Motor neuron (in vitro differentiated cells): ENCODE results near the gene RBM3. TPM values are rescaled to one million over a fixed set of nuclear protein-coding genes. Genes with fewer than 3 reads are reported as not detected.

Source experiments
- ATAC-seq, 8 experiments: fragments of 200-7000 bp; cut with Tn5 transposase; replicated peaks in 6 of 8; 2 replicates each; pipeline ENCODE4 v1.8.0; 2021; ENCODE audit warnings: mild to moderate bottlenecking in 8 of 8, moderate library complexity in 8 of 8
- H3K27ac ChIP-seq, 2 donors: fragments of 250-450 bp; sonication (Bioruptor Pico); 2 replicates each; pipeline ENCODE4 v1.9.0; 2021; ENCODE audit warnings: antibody characterized with exemption in 2 of 2, mild to moderate bottlenecking in 2 of 2, moderate library complexity in 1 of 2
- H3K4me1 ChIP-seq, 2 donors: fragments of 250-450 bp; sonication (Bioruptor Pico); replicated peaks in 1 of 2; 2 replicates each; pipeline ENCODE4 v1.6.1; 2021; ENCODE audit warnings: antibody characterized with exemption in 2 of 2, mild to moderate bottlenecking in 2 of 2, moderate library complexity in 1 of 2
- H3K4me3 ChIP-seq, 5 donors: fragments of 250-450 bp; sonication (Bioruptor Pico); 2 replicates each; pipeline ENCODE4 v1.9.0; 2021; ENCODE audit warnings: antibody characterized with exemption in 5 of 5, mild to moderate bottlenecking in 5 of 5, moderate library complexity in 4 of 5
- WGBS, 10 experiments: fragments of 450-650 bp; shearing (Covaris generic); methylation state at CpG; one replicate each; pipeline ENCODE4 v1.0.0; 2022; 5-methylcytosine and 5-hydroxymethylcytosine counted together
- in situ Hi-C, 9 experiments: fragments of 400-800 bp; cut with MboI; loops; one replicate each; pipeline ENCODE4 v1.15.0; 2021; ENCODE audit warnings: low sequenced_read_pairs in 9 of 9, low pct_unique_long_range_greater_than_20kb in 2 of 9; ENCODE audit not compliant: unreplicated experiment in 9 of 9
- total RNA-seq, 8 experiments: library from RNA; unstranded; fragments of 300-600 nt; gene quantifications; 2 replicates each; pipeline versions ENCODE4 v1.2.3 to v1.2.4, GENCODE V29; 2022

Gene RBM3
- total RNA-seq, 8 experiments from 2014 or later, result 116 to 304 (median 185) TPM

DNA sequence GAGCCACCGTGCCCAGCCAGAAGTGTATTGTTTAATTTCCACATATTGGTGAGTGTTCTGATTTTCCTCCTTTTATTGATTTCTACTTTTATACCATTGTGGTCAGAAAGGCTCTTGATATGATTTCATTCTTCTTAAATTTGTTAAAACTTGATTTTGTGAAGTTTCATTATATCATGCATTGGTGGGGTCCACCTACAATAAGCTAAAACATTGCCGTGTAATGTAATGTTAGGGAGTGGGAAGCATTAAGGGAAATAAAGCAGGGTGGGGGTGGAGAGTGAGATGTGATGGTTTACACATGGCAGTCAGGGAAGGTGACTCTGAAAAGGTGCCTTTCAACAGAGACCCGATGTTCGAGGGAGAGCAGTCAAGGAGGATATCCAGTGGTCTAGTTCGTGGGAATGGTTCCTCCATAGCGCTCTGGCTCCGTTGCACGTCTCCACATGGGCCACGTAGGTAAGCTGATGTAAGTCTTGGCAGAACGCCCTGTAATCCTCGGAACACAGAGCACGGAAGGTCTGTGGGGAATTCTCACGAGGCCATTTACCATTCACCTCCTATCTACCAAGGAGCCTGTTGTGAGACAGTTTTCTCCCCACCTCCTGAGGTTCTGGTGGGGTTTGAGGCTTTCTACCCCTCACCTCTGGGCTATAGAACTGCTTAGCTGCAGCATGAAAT, 15.3 kb downstream of the RBM3 start:
- no peak overlapping the region for H3K27ac ChIP-seq
- ATAC-seq, result no peak
- no peak overlapping the region for H3K4me3 ChIP-seq
- WGBS, 10 experiments, result 0 to 87% (median 28%) methylated on average over 1 to 7 of the region's 13 CpGs; no CpG with 5 or more reads in 6 of the 10 experiments
- in situ Hi-C loops, result no loop called here
- no peaks in the 10 kb centered on the region for H3K4me1 ChIP-seq

DNA sequence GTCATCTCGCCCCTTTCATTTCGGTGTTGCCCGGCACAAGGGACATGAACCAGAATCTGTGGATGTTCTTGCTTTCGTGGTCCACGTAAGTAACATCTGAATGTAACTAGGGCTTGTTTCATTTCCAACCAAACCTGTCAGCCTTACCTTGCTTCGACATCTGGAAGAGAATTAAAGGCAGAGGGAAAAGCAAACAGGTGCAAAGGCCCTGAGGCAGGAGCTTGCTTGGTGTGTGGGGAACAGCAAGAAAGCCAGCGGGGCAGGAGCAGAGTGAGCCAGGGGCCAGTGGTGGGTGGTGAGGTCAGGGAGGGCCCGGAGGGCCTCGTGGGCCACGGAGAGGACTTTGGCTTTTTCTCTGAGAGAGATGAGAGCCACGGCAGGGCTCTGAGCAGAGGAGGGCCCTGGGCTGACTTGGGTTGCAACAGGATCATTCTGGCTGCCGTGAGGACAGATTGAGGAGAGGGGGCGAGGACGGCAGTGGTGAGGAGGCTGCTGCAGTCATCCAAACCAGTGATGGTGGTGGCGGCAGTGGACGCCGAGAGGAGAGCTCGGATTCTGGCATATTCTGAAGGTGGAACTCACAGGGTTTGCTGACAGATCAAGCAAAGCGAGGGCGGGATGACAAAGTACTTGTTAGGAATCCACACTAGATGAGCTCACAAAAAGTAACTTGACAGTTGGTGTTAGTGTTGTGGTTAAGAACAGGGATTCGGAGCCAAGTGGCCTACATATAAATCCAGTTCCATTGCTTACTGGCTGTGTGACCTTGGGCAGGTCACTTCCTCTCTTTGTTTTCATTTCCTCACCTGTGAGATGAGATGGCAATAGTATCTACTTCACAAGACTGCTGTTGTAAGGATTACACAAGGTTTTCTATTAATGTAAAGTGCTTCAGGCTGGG, 16.2 kb downstream of the RBM3 start:
- Histone ChIP-seq H3K4me1 (no peaks in the 10 kb centered on the region), H3K27ac (no peak overlapping the region), H3K4me3 (no peak overlapping the region)
- in situ Hi-C loops, result no loop called here
- ATAC-seq, result no peak
- 31 to 80% (median 63%) methylated on average over 1 to 12 of the region's 21 CpGs; no CpG with 5 or more reads in 7 of the 10 experiments for WGBS, 10 experiments

DNA sequence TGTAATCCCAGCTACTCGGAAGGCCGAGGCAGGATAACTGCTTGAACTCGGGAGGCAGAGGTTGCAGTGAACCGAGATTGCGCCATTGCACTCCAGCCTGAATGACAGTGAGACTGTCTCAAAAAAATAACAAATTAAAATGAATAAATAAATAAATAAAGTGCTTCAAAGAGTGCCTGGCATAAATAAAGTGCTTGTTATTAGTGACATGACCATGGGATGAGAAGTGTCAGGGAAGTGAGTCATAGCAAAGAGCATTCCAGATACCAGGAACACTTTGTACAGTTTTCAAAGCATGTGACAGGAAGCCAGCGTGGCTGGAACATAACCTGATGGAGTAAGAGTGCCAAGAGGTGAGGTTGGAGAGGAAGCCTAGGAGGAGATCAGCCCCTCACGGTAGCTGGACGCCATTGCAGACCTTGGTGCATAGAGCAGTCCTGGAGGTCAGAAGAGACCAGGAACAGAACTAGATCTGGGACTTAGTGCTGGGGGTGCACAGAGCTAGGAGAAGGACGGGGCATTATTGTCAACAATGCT, 17.0 kb downstream of the RBM3 start:
- Histone ChIP-seq H3K4me1 (no peaks in the 10 kb centered on the region), H3K4me3 (no peak overlapping the region), H3K27ac (no peak overlapping the region)
- peak in 7 of 8 experiments; percentile 17 to 87 (median 39) for ATAC-seq
- WGBS, 10 experiments, result 0 to 100% (median 58%) methylated on average over 1 to 9 of the region's 9 CpGs; no CpG with 5 or more reads in 4 of the 10 experiments
- in situ Hi-C loops, result no loop called here

DNA sequence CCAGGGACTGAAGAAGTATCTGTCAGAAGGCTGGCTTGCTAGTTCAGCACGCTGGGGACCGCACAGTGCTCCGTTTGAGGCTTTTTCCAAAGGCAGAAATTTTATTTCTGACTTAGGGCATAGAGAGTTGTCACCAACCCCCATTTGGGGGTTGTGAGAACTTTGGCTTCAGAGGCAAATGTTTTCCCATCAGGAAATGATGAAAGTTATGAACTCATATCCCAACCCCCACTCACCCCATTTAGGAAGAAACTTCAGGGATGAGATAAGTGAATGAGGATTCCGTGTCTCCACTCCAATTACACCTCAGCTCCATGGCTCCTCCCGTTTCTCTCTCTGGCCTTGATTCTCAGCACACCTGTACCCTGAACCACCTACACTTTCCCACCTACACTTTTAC, 18.7 kb downstream of the RBM3 start:
- in situ Hi-C loops, result no loop called here
- WGBS, 10 experiments, result 0 to 100% (median 60%) methylated on average over 1 to 3 of the region's 5 CpGs; no CpG with 5 or more reads in 5 of the 10 experiments
- no peak for ATAC-seq
- H3K4me1 ChIP-seq, result peaks cover 0 to 4% of the 10 kb centered on the region in 2 donors
- no peak overlapping the region for H3K27ac ChIP-seq
- H3K4me3 ChIP-seq, result no peak overlapping the region

DNA sequence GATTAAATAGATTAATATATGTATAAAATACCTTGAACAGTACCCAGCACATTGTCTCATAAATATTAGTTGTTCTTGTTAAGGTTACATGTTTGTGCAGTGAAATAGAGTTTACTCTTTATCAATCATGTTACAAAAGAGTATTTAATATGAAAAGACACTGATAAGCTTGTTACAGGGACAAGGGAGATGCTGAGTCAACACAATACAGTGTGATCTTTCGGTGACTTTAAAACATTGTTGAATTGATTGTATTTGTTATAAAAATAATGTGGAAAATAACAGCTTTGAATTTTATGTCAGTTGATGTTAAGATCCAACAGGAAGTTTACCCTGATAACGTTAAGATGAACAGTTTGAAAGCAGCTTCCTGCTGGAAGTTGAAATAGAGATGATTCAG, 21.6 kb downstream of the RBM3 start:
- 17 to 90% (median 62%) methylated on average over 1 to 2 of the region's 2 CpGs; no CpG with 5 or more reads in 4 of the 10 experiments for WGBS, 10 experiments
- ATAC-seq, result no peak
- Histone ChIP-seq H3K27ac (no peak overlapping the region), H3K4me3 (no peak overlapping the region), H3K4me1 (peaks cover 0 to 6% of the 10 kb centered on the region in 2 donors)
- in situ Hi-C loops, result no loop called here

DNA sequence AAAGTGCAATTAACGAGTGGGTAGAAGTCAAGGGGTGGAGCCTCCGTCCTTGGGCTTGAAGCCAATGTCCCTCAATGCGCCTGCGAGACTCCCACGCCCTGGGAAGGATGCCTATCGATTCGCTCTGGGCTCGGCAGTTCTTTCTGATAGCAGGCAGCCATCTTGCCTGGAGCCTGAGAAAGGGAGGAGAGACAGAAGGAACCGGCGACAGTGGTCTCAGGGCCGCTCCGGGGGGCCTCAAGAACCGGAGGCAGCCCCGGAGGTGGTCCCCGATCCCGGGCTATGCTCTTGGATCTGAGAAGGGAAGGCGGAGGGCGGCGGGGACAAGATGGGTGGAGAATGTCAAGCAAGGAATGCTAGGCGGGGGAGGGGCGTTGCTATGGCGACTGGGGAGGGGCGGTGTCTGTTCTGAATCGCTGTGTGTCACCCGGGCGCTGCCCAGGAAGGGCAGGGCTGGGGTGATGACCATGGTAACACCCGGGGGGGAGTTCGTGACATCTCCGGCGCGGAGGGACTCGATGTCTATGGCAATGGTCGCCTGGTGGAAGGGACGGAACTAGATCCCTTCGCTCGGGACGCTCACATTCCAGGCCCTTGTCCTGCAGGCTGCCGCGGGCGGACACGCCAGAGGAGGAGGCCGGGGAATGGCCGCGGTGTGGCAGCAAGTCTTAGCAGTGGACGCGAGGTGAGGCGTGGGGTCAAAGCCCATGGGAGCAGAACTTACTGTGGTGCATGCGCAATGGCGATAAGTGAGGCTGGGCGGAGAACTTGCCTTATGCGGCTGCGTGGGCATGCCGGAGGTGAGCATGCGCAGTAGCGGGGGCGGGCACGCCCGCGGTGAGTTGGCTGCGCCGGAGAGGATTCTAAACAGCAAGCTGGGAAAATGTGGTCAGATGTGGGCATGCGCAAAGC, 23.3 kb downstream of the RBM3 start, which contains the start of gene WDR13:
TSS of gene WDR13 (plus strand) at position 140 of the 912 bp plus-strand sequence. CDS start at position 645, 505 bp downstream.
- WGBS, 10 experiments, result 10% methylated on average over 2 of the region's 62 CpGs; no CpG with 5 or more reads in 9 of the 10 experiments
- in situ Hi-C loops, result no loop called here
- peak within 1 kb of the TSS; percentile 97 to 100 for H3K27ac ChIP-seq

DNA sequence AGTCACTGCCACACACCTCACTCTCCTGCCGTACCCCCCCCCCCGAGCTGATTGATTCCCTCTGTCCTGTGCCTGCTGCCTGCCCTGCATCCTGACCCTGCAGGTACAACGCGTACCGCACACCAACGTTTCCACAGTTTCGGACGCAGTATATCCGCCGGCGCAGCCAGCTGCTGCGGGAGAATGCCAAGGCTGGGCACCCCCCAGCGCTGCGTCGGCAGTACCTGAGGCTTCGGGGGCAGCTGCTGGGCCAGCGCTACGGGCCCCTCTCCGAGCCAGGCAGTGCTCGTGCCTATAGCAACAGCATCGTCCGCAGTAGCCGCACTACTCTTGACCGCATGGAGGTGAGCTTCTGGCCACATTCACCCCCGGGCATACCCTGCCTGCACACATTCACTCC, 24.3 kb downstream of the RBM3 start:
- H3K27ac ChIP-seq, result peak overlapping the region; percentile 85 to 97
- peak overlapping the region; percentile 58 to 98 (median 92) for H3K4me3 ChIP-seq
- in situ Hi-C loops, result no loop called here
- peaks cover 0 to 6% of the 10 kb centered on the region in 2 donors for H3K4me1 ChIP-seq
- ATAC-seq, result no peak
- WGBS, 10 experiments, result 70 to 73% methylated on average over 7 to 9 of the region's 25 CpGs; no CpG with 5 or more reads in 8 of the 10 experiments

More for the DNA sequence above, 23.3 kb downstream of the RBM3 start, which contains the start of gene WDR13:
- peak; percentile 85 to 92 (median 88) for ATAC-seq
- Histone ChIP-seq H3K4me3 (peak within 1 kb of the TSS; percentile 58 to 98 (median 92)), H3K4me1 (peaks cover 0 to 6% of the 10 kb centered on the region in 2 donors)

DNA sequence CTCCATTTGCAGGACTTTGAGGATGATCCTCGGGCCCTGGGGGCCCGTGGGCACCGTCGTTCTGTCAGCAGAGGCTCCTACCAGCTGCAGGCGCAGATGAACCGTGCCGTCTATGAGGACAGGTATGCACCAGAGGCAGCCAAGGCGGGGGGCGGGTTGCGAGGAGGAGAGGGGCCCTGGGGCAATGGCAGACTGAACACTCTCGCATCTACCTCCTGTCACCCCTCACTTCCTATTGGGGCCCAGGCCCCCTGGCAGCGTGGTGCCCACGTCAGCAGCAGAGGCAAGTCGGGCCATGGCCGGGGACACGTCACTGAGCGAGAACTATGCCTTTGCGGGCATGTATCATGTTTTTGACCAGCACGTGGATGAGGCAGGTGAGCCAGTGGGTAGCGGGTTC, 25.1 kb downstream of the RBM3 start:
- 80 to 100% methylated on average over 1 to 5 of the region's 20 CpGs; no CpG with 5 or more reads in 8 of the 10 experiments for WGBS, 10 experiments
- H3K4me1 ChIP-seq, result peaks cover 0 to 6% of the 10 kb centered on the region in 2 donors
- H3K27ac ChIP-seq, result no peak overlapping the region
- H3K4me3 ChIP-seq, result no peak overlapping the region
- in situ Hi-C loops, result no loop called here
- ATAC-seq, result no peak

DNA sequence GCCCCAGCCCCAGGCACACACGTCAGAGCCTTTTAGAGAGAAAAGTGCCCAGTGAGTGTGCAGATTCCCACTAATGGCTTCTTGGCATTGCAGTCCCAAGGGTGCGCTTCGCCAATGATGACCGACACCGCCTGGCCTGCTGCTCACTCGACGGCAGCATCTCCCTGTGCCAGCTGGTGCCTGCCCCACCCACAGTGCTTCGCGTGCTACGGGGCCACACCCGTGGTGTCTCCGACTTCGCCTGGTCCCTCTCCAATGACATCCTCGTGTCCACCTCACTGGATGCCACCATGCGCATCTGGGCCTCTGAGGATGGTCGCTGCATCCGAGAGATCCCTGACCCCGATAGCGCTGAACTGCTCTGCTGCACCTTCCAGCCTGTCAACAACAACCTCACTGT, 25.9 kb downstream of the RBM3 start:
- no peak for ATAC-seq
- Histone ChIP-seq H3K27ac (no peak overlapping the region), H3K4me1 (peaks cover 0 to 6% of the 10 kb centered on the region in 2 donors), H3K4me3 (no peak overlapping the region)
- 44 to 50% methylated on average over 1 to 4 of the region's 19 CpGs; no CpG with 5 or more reads in 8 of the 10 experiments for WGBS, 10 experiments
- in situ Hi-C loops, result no loop called here

DNA sequence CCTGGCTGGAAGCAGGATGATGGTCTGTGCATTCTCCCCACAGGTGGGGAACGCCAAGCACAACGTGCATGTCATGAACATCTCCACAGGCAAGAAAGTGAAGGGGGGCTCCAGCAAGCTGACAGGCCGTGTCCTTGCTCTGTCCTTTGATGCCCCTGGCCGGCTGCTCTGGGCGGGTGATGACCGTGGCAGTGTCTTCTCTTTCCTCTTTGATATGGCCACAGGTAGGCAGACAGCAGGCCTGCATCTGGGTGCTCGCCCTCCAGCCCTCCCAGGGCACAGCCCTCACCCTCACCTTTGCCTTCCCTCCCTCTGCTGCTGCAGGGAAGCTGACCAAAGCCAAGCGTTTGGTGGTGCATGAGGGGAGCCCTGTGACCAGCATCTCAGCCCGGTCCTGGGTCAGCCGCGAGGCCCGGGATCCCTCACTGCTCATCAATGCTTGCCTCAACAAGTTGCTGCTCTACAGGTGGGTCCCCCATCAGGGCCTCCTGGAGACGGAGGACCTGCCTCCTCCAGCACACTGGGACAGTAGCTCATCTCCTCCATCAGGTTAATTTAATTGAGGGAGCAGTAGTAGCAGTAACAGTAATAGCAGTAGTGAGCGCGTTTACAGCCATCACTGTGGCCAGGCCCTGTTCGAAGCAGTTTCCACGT, 27.6 kb downstream of the RBM3 start:
- ATAC-seq, result no peak
- Histone ChIP-seq H3K27ac (no peak overlapping the region), H3K4me1 (peaks cover 0 to 5% of the 10 kb centered on the region in 2 donors), H3K4me3 (no peak overlapping the region)
- WGBS, 10 experiments, result 60 to 100% (median 100%) methylated on average over 1 of the region's 17 CpGs; no CpG with 5 or more reads in 7 of the 10 experiments
- in situ Hi-C loops, result no loop called here

DNA sequence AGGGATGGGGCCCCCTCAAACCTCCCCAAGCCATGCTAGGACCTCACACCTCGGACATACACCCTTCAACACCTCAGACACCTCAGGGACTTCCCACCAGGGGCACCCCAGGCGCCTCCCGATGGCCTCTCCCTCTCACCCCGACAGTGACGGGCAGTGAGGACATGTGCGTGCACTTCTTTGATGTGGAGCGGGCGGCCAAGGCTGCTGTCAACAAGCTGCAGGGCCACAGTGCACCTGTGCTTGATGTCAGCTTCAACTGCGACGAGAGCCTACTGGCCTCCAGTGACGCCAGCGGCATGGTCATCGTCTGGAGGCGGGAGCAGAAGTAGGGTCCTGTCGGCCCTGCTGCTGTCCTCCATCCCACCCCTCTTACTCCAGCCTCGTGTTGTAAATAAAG, 30.4 kb downstream of the RBM3 start:
- no peak overlapping the region for H3K27ac ChIP-seq
- no peak for ATAC-seq
- in situ Hi-C loops, result no loop called here
- 73% methylated on average over 6 of the region's 16 CpGs; no CpG with 5 or more reads in 9 of the 10 experiments for WGBS, 10 experiments
- H3K4me3 ChIP-seq, result no peak overlapping the region
- H3K4me1 ChIP-seq, result no peaks in the 10 kb centered on the region

DNA sequence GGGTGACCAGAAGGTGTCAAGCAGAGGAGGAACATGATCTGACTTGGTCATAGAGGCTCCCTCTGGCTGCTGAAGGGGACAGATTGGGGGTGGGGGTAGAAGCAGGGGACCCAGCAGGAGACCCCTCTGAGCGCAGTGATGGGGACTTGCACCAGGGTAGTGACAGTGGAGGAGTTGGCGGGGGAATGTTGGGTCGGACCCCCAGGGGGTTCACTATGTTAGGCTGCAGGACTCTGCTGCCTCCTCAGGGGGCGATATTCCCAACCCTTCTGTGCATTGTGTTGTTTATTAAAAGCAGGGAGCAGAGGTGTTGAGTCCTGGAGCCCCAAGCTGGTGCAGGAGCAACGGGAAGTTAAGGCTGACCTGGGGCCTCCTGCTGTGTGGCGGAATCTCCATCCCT, 31.8 kb downstream of the RBM3 start:
- peak in 1 of 8 experiments; percentile 15 for ATAC-seq
- no peaks in the 10 kb centered on the region for H3K4me1 ChIP-seq
- H3K27ac ChIP-seq, result no peak overlapping the region
- WGBS, 10 experiments, result 40 to 100% (median 45%) methylated on average over 1 to 2 of the region's 6 CpGs; no CpG with 5 or more reads in 7 of the 10 experiments
- H3K4me3 ChIP-seq, result no peak overlapping the region
- in situ Hi-C loops, result no loop called here
